ENCODE measurements around the gene MCM3AP. TPM values are rescaled to one million over a fixed set of nuclear protein-coding genes. Genes with fewer than 3 reads are reported as not detected.
"Not testable (repeated sequence)": the region's sequence is repeated elsewhere in the genome, so short reads cannot be mapped to it uniquely, and the experiment has no call there.

MCM3AP gene
- total RNA-seq, 1 experiment from 2014 or later: 76.2 TPM

GRCh38 chr21:46252840-46253239 is 32.6 kb downstream of the MCM3AP start:
- in situ Hi-C loops (cut with HindIII; ENCODE audit: low pct_unique_long_range_greater_than_20kb, low sequenced_read_pairs): no loop called here
- no peak for DNase-seq (ENCODE audit: low read depth)

GRCh38 chr21:46250146-46250725 is 35.2 kb downstream of the MCM3AP start:
- in situ Hi-C loops (cut with HindIII; ENCODE audit: low pct_unique_long_range_greater_than_20kb, low sequenced_read_pairs): no loop called here
- no peak for DNase-seq (ENCODE audit: low read depth)

GRCh38 chr21:46248827-46249226 is 36.6 kb downstream of the MCM3AP start:
- in situ Hi-C loops (cut with HindIII; ENCODE audit: low pct_unique_long_range_greater_than_20kb, low sequenced_read_pairs): no loop called here
- DNase-seq (ENCODE audit: low read depth): no peak

GRCh38 chr21:46248422-46248782 is 37.0 kb downstream of the MCM3AP start:
- no peak for DNase-seq (ENCODE audit: low read depth)
- in situ Hi-C loops (cut with HindIII; ENCODE audit: low pct_unique_long_range_greater_than_20kb, low sequenced_read_pairs): no loop called here

DNA sequence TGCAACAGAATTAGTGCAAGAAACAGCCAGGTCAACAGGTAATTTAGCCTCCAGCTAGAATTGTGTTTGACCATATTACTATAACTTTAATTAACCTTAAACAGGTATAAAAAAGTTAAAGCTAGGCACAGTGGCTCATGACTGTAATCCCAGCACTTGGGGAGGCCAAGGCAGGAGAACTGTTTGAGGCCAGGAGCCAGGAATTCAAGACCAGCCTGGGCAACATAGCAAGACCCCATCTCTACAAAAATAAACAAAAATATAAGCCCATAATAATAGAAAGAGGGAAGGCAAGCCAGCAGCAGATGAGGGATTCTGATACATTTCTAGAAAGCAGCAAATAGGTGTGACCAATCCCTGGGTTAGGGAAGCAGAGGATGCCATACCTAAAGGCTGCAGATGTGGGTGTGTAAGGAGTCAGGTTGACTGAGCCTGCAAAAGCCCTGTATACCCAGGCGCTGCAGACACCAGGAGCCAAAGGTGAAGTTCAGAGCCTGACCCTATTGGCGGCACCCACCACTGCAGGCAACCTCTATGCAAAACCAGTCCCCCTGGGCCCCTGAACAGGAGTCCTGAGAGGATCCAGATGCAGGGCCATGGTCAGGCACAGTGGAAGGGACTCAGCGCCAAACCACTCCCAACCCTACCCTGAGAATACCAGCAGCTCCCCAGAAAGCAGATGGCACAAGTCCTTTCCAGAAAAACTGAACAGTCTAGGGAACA is 37.6 kb downstream of the MCM3AP start:
- in situ Hi-C loops (cut with HindIII; ENCODE audit: low pct_unique_long_range_greater_than_20kb, low sequenced_read_pairs): no loop called here
- no peak for DNase-seq (ENCODE audit: low read depth)

- DNase-seq (ENCODE audit: low read depth): no peak
- in situ Hi-C loops (cut with HindIII; ENCODE audit: low pct_unique_long_range_greater_than_20kb, low sequenced_read_pairs): no loop called here
These were observed 39.1 kb downstream of the MCM3AP start for GRCh38 chr21:46246345-46246744.

DNA sequence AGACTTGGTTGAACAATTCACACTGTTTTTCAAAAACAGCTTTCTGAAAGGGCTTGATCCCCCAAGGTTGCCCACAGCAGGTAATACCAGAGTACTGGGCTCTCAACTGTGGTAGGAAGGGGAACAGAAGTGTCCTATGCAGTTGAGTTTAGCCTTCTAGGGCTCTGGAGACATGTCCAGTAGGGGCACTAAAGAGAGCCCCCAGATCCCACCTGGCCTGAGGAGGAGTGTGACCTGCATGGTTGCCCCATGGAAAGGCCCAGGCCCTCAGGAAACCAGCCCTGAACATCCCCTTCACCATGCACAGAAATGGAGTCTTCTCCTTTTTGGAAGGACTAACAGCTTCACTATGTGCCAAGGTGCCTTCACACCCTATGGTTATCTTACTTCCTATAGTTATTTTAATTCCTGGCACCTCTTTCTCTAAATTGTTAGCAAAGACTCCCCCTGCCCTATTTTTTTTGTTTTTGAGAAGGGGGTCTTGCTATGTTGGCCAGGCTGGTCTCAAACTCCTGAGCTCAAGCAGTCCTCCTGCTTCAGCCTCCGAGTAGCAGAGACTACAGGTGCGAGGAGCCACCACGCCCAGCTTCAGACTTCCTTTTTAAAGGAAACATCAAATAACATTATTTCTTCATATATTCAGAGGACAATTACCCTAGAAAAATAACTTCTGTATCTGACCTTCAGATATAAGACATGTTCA is 40.0 kb downstream of the MCM3AP start:
- no peak for DNase-seq (ENCODE audit: low read depth)
- in situ Hi-C loops (cut with HindIII; ENCODE audit: low pct_unique_long_range_greater_than_20kb, low sequenced_read_pairs): no loop called here

DNA sequence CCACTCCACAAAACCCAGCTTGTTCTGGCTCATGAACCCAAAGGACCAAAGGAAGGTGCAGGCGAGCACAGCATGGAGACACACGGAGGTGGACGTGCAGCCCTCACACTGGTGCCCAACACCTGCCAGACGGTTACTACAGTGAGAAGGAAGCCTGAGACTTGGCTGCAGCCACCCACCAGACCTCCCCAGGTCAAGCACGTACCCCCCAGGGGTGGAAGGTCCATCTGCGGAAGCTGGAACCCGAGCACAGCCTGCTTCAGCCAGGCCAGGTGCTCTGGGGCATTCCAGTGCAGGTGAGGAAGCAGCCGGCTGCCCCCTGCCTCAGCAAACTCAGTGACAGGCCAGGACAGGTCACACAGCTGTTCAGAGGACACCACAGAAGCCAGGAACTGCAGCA is 40.8 kb downstream of the MCM3AP start:
- in situ Hi-C loops (cut with HindIII; ENCODE audit: low pct_unique_long_range_greater_than_20kb, low sequenced_read_pairs): no loop called here
- DNase-seq (ENCODE audit: low read depth): no peak

DNA sequence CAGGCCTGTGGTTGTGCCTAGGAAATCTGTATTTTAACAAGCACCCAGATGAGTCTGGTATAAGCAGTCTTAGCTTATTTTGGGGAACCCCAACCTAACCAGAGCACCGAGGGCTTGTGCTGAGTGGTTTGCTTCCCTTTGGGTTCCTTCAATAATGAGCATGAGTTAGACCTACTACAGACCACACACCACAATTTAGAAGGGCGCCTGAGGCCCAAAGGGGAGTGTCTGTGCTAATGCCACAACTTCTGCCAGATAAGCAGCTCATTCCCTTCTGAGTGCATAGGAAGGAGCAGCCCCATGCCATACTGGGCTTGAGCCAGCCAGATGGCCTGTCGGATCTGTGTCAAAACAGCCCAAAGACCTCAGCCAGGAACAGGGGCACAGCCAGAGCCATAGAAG is 41.5 kb downstream of the MCM3AP start:
- no peak for DNase-seq (ENCODE audit: low read depth)
- in situ Hi-C loops (cut with HindIII; ENCODE audit: low pct_unique_long_range_greater_than_20kb, low sequenced_read_pairs): no loop called here

GRCh38 chr21:46243325-46243724 is 42.1 kb downstream of the MCM3AP start:
- in situ Hi-C loops (cut with HindIII; ENCODE audit: low pct_unique_long_range_greater_than_20kb, low sequenced_read_pairs): no loop called here
- no peak for DNase-seq (ENCODE audit: low read depth)

DNA sequence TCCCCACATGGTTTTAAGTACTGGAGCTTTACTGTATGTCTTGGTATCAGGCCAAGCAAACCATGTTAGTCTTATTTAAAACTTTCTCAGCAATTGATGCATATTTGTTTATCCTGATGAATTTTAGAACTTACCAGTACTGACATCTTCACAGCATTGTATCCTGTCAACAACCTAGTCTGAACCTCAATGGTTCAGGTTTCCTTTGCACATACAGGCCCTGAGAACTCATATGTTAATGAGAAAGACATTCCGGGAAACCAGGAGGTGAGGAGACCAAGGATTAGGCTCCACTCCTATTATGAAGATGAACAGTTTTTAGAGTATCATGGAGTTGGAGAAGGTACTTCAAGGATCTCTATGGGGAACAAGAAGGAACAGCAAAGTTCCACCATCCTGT is 43.8 kb downstream of the MCM3AP start:
- in situ Hi-C loops (cut with HindIII; ENCODE audit: low pct_unique_long_range_greater_than_20kb, low sequenced_read_pairs); DNase-seq (ENCODE audit: low read depth): not testable (repeated sequence)

- in situ Hi-C loops (cut with HindIII; ENCODE audit: low pct_unique_long_range_greater_than_20kb, low sequenced_read_pairs): no loop called here
- DNase-seq (ENCODE audit: low read depth): no peak
These were observed 45.5 kb downstream of the MCM3AP start for GRCh38 chr21:46239817-46240325.

DNA sequence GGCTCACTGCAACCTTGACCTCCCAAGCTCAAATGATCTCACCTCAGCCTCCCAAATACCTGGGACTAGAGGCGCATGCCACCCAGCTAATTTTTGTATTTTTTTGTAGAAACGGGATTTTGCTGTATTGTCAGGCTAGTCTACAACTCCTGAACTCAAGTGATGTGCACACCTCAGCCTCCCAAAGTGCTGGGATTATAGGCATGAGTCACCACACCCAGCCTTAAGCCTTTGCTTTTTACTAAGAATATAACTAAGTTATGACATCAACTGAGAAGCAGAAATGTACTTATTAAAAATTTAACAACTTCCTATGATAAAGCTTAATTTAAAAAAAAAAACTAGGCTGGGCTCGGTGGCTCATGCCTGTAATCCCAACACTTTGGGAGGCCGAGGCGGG is 47.9 kb downstream of the MCM3AP start:
- no peak for DNase-seq (ENCODE audit: low read depth)
- in situ Hi-C loops (cut with HindIII; ENCODE audit: low pct_unique_long_range_greater_than_20kb, low sequenced_read_pairs): no loop called here

- DNase-seq (ENCODE audit: low read depth): no peak
- in situ Hi-C loops (cut with HindIII; ENCODE audit: low pct_unique_long_range_greater_than_20kb, low sequenced_read_pairs): no loop called here
These were observed 50.9 kb downstream of the MCM3AP start for GRCh38 chr21:46234436-46234950.

DNA sequence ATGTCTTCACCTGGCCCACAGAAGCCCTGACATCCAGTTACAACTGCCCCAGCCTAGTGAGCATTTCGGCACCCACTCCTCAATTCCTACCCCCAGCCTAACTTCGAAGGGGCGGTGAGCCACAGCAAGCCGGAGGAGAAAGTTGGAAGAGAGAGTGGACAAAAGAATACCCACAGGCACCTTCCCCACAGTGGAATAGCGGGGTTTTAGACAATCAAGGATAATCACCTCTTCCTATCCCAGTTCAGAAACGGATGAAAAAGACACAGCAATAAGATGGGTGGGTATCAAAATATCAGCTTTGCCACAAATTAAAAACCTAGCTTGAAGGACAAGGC is 55.5 kb downstream of the MCM3AP start:
- DNase-seq (ENCODE audit: low read depth): no peak
- in situ Hi-C loops (cut with HindIII; ENCODE audit: low pct_unique_long_range_greater_than_20kb, low sequenced_read_pairs): no loop called here

DNA sequence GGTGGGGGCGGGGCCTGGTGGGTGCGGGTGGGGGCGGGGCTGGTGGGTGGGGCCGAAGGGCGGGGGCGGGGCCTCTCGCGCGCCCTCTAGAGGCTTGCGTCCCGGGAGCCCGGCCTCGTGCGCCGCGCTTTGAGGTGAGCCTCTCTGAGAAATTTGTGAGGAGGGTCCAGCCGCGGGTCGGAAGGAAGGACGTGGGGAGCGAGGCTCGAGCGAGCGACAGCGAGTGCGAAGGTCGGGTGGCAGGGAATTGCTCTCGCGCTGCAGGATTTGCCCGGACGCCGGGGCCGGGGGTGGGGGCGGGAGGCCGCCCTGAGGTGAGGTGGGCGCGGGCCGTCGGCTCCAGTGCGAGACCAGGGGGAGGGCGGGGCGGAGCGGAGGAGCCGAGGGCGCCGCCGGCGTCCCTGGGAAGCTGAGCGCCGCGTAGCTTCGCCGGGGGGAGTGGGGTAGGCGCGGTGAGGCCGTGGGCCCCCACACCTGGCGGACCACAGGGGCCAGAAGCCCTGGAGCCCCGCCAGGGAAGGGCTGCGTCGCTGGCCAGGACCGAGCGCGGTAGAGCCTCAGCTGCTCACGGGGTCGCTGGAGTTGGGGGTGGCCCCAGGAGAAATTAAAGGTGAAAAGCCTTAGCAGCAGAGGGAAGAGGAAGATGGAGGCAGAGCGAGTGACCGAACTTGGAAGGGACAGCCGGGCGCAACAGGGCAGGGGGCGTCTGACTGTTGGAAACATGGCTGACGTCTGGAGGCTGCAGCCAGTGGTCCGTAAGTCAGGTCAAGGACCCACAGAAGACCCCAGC is 56.1 kb downstream of the MCM3AP start:
- in situ Hi-C loops (cut with HindIII; ENCODE audit: low pct_unique_long_range_greater_than_20kb, low sequenced_read_pairs): no loop called here
- peak; percentile 25 for DNase-seq (ENCODE audit: low read depth)

- DNase-seq (ENCODE audit: low read depth): peak; percentile 88
- in situ Hi-C loops (cut with HindIII; ENCODE audit: low pct_unique_long_range_greater_than_20kb, low sequenced_read_pairs): no loop called here
These were observed 56.9 kb downstream of the MCM3AP start, which contains the start of gene LSS for GRCh38 chr21:46228345-46229051. Gene LSS, minus strand, starts transcription at chr21:46228774. Its CDS starts 29 bp downstream, at chr21:46228745.

DNA sequence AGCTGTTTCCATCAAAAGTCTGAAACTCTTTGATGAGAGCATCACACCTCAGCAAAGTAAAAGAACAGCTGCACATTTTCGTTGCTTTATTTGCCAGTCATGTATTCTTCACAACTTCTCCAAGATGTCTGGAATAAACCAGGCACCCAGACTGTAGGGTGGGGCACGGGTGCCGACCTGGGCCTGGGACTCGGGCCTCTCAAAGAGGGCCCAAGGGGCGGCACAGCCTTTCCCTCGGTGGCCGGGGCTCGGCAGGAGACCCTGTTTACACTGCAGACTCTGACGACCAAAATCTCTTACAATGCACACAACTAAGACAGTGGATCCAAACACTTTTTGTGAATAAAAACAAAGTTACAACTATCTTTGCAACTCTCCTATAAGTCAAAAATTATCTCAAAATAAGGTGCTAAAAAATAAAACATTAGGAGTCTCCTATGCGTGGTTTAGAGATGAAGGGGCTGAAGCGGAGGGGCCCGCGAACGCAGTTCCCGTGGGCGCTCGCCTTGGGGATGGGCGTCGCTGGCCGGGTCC is 57.5 kb downstream of the MCM3AP start:
- in situ Hi-C loops (cut with HindIII; ENCODE audit: low pct_unique_long_range_greater_than_20kb, low sequenced_read_pairs): no loop called here
- no peak for DNase-seq (ENCODE audit: low read depth)
